OCI-M2 (cell line): ENCODE results near the gene CTH.
"Not testable (repeated sequence)": the region's sequence is repeated elsewhere in the genome, so short reads cannot be mapped to it uniquely, and the experiment has no call there.

Experiments
- DNase-seq: peaks from one replicate; lab custom pipeline; 2025; ENCODE audit not compliant: unreplicated experiment; lab: John Stamatoyannopoulos, UW

The CTH gene

GRCh38 chr1:70452164-70452939 lies 41.3 kb downstream of the CTH start:
- not testable (repeated sequence) for DNase-seq

GRCh38 chr1:70455291-70455690 lies 44.2 kb downstream of the CTH start:
- DNase-seq: no peak

DNA sequence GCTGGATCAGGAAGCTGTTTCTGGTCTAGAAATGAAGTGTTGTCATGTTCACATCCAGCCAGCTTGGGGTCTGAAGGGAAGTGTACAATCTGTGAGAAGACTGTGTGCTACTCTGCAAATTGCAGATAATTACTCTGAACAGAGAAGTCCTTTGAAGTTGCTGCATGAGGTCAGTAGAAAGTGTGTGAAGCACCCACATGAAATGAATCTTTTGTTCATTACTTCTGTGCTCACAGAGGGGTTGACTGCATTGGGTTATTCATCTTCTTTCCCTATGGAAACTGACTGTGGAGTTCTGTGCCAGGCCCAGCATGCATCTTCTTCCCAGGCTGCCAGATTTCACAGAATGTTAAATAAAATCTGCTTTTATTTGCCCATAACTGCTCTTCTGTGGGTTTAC lies 47.1 kb downstream of the CTH start:
- DNase-seq: no peak

GRCh38 chr1:70459496-70460225 lies 48.6 kb downstream of the CTH start:
- DNase-seq: no peak

DNA sequence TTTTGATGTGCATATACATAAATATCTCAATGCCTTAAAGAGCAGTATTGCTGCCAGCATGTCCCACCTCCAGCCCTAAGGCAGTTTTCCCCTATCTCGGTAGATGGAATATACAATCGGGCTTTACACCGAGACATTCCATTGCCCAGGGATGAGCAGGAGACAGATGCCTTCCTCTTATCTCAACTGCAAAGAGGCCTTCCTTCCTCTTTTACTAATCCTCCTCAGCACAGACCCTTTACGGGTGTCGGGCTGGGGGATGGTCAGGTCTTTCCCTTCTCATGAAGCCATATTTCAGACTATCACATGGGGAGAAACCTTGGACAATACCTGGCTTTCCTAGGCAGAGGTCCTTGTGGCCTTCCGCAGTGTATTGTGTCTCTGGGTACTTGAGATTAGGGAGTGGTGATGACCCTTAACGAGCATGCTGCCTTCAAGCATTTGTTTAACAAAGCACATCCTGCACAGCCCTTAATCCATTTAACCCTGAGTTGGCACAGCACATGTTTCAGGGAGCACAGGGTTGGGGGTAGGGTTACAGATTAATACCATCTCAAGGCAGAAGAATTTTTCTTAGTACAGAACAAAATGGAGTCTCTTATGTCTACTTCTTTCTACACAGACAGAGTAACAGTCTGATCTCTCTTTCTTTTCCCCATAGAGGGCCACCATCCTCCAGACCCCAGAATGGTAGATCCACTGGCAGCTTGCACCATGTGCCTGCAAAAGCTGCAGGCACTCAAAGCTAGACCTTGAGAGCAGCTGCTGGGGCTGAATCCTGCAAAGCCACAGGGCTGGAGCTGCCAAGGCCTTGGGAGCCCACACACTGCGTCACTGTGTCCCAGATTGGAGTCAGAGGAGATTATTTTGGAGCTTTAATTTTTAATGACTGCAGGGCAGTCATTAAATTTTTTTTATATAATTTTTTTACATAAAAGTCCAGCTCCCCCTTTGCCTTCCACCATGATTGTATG lies 50.0 kb downstream of the CTH start:
- DNase-seq: not testable (repeated sequence)

DNA sequence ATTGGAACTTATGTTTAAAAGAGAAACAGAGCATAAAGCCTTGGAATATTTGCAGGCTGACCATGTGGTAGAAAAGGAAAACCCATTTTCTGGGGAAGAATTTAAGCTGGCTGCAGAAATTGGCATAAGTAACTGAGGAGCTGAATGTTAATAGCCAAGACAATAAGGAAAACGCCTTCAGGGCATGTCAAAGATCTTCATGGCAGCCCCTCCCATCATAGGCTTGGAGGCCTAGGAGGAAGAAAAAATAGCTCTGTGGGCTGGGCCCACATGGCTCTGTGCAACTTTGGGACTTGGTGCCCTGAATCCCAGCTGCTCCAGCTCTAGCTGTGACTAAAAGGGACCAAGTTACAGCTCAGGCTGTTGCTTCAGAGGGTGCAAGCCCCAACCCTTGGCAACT lies 51.5 kb downstream of the CTH start:
- DNase-seq: no peak

DNA sequence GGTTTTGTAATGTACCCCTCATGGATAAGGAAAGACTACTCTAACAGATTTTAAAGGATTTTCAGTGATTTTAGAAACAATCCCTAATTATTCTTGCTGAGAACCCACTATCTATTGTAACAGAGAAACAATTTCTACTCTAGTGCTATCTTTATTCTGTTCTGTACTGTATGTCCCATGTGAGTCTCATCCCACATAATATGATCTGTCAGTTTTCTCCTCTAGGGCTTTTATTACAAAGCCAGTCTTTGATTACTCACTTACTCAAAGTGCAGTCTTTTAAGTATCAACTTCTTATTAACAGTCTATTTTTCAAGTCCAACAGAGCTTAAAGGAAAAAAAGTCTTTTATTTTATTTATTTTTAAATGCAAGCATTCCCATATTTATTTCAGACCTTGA lies 54.8 kb downstream of the CTH start:
- DNase-seq: no peak

DNA sequence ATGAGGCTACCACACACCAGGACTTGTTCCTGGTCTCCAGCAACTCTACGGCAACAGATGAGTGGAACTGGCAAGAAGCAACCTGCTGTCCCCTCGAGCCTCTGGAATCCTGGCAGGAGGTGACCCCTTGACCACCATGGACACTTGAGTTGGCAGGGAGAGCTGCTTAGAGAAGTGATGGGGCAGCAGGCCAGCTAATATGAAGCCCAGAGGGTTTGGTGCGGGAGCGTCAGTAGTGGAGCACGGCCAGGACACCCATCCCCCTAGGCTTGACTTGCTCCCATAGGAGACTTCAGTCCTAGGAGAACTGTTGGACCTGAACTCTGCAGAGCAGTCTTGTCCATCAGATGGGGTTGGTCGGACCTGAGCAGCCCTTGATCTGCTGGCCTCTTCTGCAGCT lies 56.5 kb downstream of the CTH start:
- no peak for DNase-seq

- no peak for DNase-seq
Measured at GRCh38 chr1:70468180-70468579, 57.1 kb downstream of the CTH start.

- DNase-seq: not testable (repeated sequence)
Measured at GRCh38 chr1:70469184-70469583, 58.1 kb downstream of the CTH start.

- no peak for DNase-seq
Measured at GRCh38 chr1:70475023-70475422, 64.0 kb downstream of the CTH start.

- DNase-seq: no peak
Measured at GRCh38 chr1:70477090-70477489, 66.0 kb downstream of the CTH start.

DNA sequence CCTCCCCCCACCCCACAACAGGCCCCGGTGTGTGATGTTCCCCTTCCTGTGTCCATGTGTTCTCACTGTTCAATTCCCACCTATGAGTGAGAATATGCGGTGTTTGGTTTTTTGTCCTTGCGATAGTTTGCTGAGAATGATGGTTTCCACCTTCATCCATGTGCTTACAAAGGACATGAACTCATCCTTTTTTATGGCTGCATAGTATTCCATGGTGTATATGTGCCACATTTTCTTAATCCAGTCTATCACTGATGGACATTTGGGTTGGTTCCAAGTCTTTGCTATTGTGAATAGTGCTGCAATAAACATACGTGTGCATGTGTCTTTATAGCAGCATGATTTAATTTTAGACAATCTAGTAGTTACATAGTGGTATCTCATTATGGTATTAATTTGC lies 66.8 kb downstream of the CTH start:
- not testable (repeated sequence) for DNase-seq

- DNase-seq: no peak
Measured at GRCh38 chr1:70483342-70483741, 72.3 kb downstream of the CTH start.

DNA sequence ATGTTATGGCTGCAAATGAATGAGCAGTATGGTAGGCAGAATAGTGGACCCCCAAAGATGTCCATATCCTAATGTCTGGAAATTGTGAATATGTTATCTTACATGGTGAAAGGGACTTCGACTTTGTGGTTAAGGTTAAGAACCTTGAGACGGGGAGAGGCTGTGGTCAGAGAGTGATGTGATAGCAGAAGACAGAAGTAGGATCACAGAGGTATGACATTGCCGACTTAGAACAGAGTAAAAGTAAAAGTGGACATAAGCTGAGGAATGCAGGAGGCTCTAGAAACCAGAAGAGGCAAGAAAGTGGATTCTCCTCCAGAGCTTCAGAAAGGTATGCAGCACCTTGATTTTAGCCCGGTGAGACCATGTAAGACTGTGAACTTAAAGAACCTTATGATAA lies 74.6 kb downstream of the CTH start:
- DNase-seq: no peak

DNA sequence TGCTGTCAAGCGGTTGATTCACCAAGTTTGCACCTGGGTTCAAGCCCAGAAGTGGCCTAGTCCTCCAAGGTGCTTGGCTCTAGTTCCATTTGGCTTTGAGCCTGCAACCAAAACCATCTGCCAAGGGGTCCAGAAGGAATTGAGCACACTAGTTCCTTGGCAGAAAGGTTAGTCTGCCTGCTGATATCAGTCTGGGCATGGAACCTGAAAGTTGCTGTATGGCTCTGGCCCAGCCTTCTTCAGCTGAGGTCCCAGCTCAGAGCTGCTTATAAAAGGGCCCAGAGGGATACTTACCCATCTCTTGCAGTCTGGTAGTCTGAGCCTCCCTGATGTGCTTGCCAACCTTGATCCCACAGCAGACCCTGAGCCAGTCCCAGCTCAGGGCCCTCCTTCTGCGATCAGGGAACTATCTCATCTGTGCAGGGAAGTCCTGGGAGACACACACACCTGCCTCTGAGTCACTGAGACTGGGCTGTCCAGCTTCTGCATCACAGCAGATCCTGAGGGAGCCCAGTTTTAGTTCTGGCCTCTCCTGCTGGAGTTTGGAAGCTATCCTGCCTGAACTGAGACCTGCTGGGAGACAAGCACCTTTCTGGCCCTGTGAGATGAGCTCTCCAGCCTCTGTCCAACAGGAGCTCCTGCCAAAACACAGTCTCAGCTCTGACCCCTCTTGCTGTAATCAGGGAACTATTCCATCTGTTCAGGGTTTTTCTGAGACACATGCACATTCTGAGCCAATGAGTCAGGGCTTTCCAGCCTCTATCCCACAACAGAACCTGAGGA lies 75.8 kb downstream of the CTH start:
- DNase-seq: no peak

GRCh38 chr1:70487459-70487815 lies 76.4 kb downstream of the CTH start:
- no peak for DNase-seq

DNA sequence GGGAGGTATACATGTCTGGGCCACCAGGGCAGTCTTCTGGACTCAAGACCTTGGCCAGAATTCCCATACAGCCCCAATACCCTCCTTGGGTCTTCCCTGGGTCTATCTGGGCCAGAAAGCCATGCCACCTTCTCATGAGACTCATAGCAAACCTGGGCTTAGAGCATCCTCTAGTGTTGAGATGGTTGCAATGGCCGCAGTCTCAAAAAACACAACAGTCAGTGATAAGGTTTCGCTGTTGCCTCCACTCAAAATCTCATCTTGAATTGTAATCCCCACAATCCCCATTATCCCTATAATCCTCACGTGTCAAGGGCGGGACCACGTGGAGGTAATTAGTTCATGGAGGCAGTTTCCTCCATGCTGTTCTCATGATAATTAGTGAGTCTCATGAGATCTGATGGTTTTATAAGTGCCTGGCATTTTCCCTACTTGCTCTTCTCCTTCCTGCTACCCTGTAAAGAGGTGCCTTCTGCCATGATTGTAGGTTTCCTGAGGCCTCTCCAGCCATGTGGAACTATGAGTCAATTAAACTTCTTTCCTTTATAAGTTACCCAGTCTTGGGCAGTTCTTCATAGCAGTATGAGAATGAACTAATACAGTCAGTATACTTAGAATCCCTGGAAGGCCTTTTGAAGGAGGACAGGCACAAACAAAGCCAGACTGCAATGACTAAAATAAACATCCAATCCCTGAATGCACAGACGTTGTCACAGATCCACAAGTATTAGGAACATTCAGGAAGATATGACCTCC lies 77.0 kb downstream of the CTH start:
- no peak for DNase-seq
